ENCODE results near the gene KRT82.

KRT82 gene

DNA sequence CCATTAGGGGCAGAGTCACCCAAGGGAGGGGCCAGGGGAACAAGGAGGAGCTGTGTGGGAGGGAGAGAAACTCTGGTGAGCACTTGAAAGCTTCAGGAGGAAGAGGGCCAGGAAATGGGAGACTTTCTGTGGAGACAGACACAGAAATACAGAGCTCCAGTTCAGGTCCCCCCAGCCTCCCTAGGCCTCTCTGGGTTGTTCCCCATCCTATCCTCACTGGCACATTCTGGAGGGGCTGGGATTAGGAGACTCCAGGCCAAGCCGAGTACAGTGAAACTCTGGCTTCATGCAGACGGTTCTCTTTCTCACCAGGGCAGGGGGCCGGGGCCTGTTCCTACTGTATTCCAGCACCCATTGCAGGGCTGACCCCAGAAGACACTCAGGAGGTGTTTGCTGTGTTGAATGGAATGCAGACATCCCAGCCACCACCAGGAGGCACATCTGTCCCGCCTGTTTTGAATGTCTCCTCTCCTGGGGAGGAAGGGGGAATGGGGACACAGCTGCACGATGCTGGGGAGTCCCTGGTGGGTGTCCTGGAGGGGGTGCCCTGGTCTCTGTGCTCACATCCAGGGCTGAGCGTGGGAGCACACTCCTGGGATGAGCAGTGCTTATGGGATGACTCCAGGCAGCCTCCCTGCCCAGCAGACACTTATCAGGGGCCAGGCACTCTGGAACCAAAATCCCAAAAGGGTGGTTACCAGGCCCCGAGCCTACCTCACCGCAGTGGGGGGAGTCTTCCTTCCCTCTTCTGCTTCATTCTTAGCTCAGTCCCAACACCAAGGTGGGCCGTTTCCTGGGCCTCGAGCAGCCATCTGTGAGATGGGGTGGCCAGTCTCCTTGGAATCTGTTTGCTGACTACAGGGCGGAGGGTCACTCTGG is 15.2 kb downstream of the KRT82 start:
- Histone ChIP-seq H3K36me3 (no peaks in the 10 kb centered on the region), H3K9me3 (no peaks in the 10 kb centered on the region), H4K20me1 (no peaks in the 10 kb centered on the region), H3K4me3 (no peak overlapping the region), H3K27me3 (no peaks in the 10 kb centered on the region), H3K4me2 (peak overlapping the region; percentile 33), H3K27ac (0 out of 2 replicates have a peak overlapping the region, but pooled peaks have one; percentile 26), H3K9ac (no peak overlapping the region), H3K4me1 (peaks cover 21% of the 10 kb centered on the region)
- no peak for TF ChIP-seq Cebpa-rat (IDR thresholded peaks at IDR 0.05)

DNA sequence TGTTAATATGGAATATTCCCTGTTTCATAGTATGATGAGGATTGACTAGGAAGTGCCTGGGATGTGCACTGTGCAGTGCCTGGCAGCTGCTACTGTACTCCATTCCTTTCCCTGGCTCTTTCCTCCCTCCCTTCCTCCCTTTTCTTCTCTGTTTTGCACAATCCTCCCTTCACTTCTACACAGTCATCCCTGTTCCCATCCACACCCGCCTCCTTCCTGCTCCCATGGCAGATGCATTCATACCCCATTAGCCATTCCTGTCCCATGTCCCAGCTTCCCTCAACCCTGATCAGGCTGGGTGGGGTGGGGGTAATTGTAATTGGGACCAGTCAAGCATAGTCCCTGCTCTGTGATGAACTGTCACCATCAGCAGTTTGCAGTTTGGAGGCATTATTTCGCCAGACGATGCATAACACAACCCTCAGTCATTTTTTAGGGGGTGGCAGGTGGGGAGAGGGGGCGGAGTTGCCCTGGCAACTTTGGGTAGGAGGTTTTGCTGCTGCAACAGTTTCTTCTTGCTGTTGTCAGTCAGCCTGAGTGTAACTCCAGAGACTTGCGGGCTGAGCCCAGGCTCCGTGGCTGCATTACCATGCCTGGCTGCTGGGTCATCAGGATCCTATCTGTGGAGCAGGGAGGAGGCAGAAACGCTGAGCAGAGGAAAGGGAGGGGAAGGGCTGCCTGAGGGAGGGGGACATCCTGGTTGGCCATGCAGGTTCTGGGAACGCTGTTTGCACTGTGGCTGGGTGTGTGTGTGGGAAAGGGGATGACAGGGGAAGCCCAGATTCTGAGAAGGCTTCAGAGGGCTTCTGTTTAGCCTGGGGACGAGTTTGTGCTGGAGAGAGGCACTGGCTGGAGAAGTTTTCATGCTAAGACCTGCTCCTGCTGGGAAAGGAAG is 16.6 kb downstream of the KRT82 start:
- peaks cover 21% of the 10 kb centered on the region for H3K4me1 ChIP-seq
- H3K9ac ChIP-seq = no peak overlapping the region
- H3K36me3 ChIP-seq = no peaks in the 10 kb centered on the region
- H3K27ac ChIP-seq = no peak overlapping the region
- no peak overlapping the region for H3K4me2 ChIP-seq
- H3K9me3 ChIP-seq = no peaks in the 10 kb centered on the region
- no peaks in the 10 kb centered on the region for H3K27me3 ChIP-seq
- no peaks in the 10 kb centered on the region for H4K20me1 ChIP-seq
- no peak overlapping the region for H3K4me3 ChIP-seq
- TF ChIP-seq Cebpa-rat (IDR thresholded peaks at IDR 0.05) = no peak

DNA sequence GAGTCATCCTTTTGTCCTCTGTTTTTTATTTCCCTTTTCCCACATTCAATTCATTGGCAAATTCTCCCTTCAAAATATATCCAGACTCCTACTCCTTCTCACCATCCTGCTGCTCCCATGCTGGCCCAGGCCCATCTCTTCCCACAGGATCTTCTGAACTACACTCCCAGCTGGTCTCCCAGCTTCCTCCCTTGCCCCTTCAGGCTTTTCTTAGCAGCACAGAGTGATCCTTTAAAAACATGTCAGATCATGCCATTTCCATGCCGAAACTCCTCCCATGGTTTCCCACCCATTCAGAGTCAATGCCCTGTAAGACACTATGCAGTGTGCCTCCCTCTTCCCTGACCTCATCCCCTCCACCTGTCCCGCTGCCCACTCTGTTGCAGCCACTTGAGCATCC is 18.3 kb downstream of the KRT82 start:
- Histone ChIP-seq H3K9me3 (no peaks in the 10 kb centered on the region), H3K4me2 (no peak overlapping the region), H3K27me3 (no peaks in the 10 kb centered on the region), H3K9ac (no peak overlapping the region), H3K4me1 (peaks cover 17% of the 10 kb centered on the region), H3K36me3 (no peaks in the 10 kb centered on the region), H4K20me1 (no peaks in the 10 kb centered on the region), H3K4me3 (no peak overlapping the region), H3K27ac (no peak overlapping the region)
- no peak for TF ChIP-seq Cebpa-rat (IDR thresholded peaks at IDR 0.05)

DNA sequence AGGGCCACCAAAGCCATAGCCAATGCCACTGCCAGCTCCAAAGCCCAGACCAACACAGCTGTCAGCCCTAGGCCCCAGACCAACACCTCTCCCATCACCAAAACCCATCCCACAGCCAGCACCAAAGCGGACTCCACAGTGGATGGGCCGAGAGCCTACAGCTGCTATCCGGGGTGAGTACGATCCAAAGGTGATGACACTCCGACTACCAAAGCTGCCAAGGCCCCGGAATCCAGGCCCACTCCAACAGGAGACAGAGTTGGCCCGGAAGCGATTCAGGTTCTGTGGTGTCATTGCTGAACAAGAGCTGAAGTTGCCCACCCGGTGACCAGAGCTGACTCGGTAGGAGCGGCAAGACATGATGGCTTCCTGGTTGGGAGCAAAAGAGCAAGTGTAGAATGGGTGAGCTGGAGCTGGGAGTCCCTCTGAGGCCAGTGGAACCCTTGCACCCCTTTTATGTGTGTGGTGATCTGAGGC is 20.9 kb downstream of the KRT82 start, which contains the start of gene KRT84:
Gene KRT84, minus strand, starts transcription at position 427 of the 477 bp plus-strand sequence. Its CDS starts 67 bp downstream, at position 360.
- no peak within 1 kb of the TSS for H3K4me2 ChIP-seq
- H3K27me3 ChIP-seq = no peaks in the 10 kb centered on the region
- no peaks in the 10 kb centered on the region for H3K4me1 ChIP-seq
- H3K9ac ChIP-seq = no peak within 1 kb of the TSS
- H3K4me3 ChIP-seq = no peak within 1 kb of the TSS
- no peak for TF ChIP-seq Cebpa-rat (IDR thresholded peaks at IDR 0.05)
- no peaks in the 10 kb centered on the region for H3K9me3 ChIP-seq
- no peaks in the 10 kb centered on the region for H4K20me1 ChIP-seq
- H3K36me3 ChIP-seq = no peaks in the 10 kb centered on the region
- H3K27ac ChIP-seq = no peak within 1 kb of the TSS

DNA sequence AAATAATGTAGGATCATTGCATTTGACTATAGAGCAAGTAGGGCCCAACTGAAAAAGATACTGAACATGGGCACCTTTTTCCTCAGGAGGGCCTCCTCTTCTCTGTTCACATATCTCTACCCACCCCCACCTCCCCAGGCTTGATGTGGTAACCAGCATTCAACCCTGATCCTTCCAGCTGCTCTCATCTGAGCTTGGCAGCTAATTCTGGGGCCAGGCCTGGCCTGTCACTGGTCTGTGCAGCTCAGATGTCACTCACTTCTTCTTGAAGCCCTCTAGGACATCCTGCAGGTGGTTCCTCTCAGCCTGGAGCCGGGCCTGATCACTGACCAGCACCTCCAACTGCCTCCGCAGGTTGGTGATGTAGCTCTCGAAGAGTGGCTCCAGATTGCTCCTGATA is 22.8 kb downstream of the KRT82 start:
- TF ChIP-seq Cebpa-rat (IDR thresholded peaks at IDR 0.05) = no peak
- Histone ChIP-seq H3K36me3 (no peaks in the 10 kb centered on the region), H3K27ac (no peak overlapping the region), H3K9ac (no peak overlapping the region), H3K27me3 (no peaks in the 10 kb centered on the region), H3K4me1 (no peaks in the 10 kb centered on the region), H3K4me3 (no peak overlapping the region), H3K4me2 (no peak overlapping the region), H4K20me1 (no peaks in the 10 kb centered on the region), H3K9me3 (no peaks in the 10 kb centered on the region)

DNA sequence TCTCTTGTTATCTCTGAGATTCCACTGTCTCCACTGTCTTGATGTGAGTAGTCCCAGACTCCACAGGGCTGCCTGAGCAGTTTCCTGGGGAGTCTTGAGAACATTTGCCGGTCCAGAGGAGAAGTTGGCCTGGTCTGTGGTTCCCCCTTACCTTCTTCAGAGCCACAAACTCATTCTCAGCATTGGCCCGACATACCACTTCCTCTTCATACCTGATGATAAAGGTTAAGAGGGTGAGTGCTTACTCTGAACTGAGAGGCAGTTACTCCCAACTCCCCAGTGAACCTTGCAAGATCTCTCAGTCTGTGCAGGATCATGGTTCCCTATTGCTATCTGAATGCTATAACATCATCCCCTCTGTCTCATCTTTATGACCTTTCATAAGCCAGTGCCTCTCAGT is 23.3 kb downstream of the KRT82 start:
- TF ChIP-seq Cebpa-rat (IDR thresholded peaks at IDR 0.05) = no peak
- H3K9ac ChIP-seq = no peak overlapping the region
- no peaks in the 10 kb centered on the region for H3K27me3 ChIP-seq
- H4K20me1 ChIP-seq = no peaks in the 10 kb centered on the region
- H3K27ac ChIP-seq = no peak overlapping the region
- H3K4me2 ChIP-seq = no peak overlapping the region
- no peaks in the 10 kb centered on the region for H3K9me3 ChIP-seq
- no peak overlapping the region for H3K4me3 ChIP-seq
- H3K4me1 ChIP-seq = no peaks in the 10 kb centered on the region
- no peaks in the 10 kb centered on the region for H3K36me3 ChIP-seq

- Histone ChIP-seq H3K4me2 (no peak overlapping the region), H4K20me1 (no peaks in the 10 kb centered on the region), H3K27ac (no peak overlapping the region), H3K9ac (no peak overlapping the region), H3K9me3 (no peaks in the 10 kb centered on the region), H3K27me3 (no peaks in the 10 kb centered on the region), H3K36me3 (no peaks in the 10 kb centered on the region), H3K4me1 (no peaks in the 10 kb centered on the region), H3K4me3 (no peak overlapping the region)
- no peak for TF ChIP-seq Cebpa-rat (IDR thresholded peaks at IDR 0.05)
These were observed 24.9 kb downstream of the KRT82 start for GRCh38 chr12:52381206-52381605.

DNA sequence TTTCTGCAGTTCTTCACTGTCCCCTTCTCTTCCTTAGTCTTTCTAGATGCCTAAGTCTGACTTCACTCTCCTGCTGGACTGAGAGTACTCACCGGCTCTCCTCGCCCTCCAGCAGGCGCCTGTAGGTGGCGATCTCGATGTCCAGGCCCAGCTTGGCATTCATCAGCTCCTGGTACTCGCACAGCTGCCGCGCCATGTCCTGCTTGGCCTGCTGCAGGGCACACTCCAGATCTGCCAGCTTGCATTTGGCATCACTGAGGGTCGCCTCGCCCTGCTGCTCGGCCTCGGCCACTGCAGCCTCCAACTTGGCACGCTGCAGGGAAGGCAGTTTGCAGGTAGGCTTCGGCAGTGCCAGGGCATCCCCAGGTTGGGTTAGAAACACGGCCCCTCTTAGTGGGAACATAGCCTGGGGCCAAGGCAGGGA is 25.9 kb downstream of the KRT82 start:
- no peak for TF ChIP-seq Cebpa-rat (IDR thresholded peaks at IDR 0.05)
- no peak overlapping the region for H3K4me2 ChIP-seq
- H3K9ac ChIP-seq = no peak overlapping the region
- no peak overlapping the region for H3K4me3 ChIP-seq
- H3K27ac ChIP-seq = no peak overlapping the region
- H3K9me3 ChIP-seq = no peaks in the 10 kb centered on the region
- H3K4me1 ChIP-seq = no peaks in the 10 kb centered on the region
- no peaks in the 10 kb centered on the region for H3K27me3 ChIP-seq
- no peaks in the 10 kb centered on the region for H3K36me3 ChIP-seq
- no peaks in the 10 kb centered on the region for H4K20me1 ChIP-seq

DNA sequence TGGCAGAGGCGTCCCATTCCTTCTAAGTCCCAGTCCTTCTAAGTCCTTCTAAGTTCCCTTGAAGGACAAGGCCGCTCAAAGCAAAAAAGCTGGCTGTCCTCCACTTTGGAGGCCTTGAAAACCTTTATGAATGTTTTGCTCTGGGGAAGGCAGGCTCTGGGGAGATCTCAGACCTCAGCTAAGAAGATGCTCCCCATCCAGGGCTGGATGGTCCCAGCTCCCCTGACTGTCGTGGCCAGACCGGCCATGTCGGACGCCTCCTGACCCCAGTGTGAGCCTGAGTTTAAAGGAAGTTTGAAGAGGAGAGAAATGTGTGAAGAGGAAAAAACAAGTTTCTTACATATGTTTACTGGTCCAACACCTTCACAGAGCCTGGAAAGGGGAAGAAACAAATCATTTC is 26.6 kb downstream of the KRT82 start:
- Histone ChIP-seq H3K36me3 (no peaks in the 10 kb centered on the region), H3K27ac (no peak overlapping the region), H3K4me3 (no peak overlapping the region), H3K27me3 (no peaks in the 10 kb centered on the region), H4K20me1 (no peaks in the 10 kb centered on the region), H3K4me2 (no peak overlapping the region), H3K9ac (no peak overlapping the region), H3K4me1 (no peaks in the 10 kb centered on the region), H3K9me3 (no peaks in the 10 kb centered on the region)
- TF ChIP-seq Cebpa-rat (IDR thresholded peaks at IDR 0.05) = no peak

- Histone ChIP-seq H3K4me2 (no peak overlapping the region), H3K27me3 (no peaks in the 10 kb centered on the region), H3K4me3 (no peak overlapping the region), H3K4me1 (no peaks in the 10 kb centered on the region), H3K9me3 (no peaks in the 10 kb centered on the region), H4K20me1 (no peaks in the 10 kb centered on the region), H3K9ac (no peak overlapping the region), H3K27ac (no peak overlapping the region), H3K36me3 (no peaks in the 10 kb centered on the region)
- TF ChIP-seq Cebpa-rat (IDR thresholded peaks at IDR 0.05) = no peak
These were observed 28.0 kb downstream of the KRT82 start for GRCh38 chr12:52378091-52378490.

Measured in BLaER1 (cell line).